Measurements from ENCODE around the gene PTCD2. TPM values are rescaled to one million over a fixed set of nuclear protein-coding genes. Genes with fewer than 3 reads are reported as not detected.

PTCD2 gene
- total RNA-seq, 1 donor from 2014 or later: 6.7 TPM

DNA sequence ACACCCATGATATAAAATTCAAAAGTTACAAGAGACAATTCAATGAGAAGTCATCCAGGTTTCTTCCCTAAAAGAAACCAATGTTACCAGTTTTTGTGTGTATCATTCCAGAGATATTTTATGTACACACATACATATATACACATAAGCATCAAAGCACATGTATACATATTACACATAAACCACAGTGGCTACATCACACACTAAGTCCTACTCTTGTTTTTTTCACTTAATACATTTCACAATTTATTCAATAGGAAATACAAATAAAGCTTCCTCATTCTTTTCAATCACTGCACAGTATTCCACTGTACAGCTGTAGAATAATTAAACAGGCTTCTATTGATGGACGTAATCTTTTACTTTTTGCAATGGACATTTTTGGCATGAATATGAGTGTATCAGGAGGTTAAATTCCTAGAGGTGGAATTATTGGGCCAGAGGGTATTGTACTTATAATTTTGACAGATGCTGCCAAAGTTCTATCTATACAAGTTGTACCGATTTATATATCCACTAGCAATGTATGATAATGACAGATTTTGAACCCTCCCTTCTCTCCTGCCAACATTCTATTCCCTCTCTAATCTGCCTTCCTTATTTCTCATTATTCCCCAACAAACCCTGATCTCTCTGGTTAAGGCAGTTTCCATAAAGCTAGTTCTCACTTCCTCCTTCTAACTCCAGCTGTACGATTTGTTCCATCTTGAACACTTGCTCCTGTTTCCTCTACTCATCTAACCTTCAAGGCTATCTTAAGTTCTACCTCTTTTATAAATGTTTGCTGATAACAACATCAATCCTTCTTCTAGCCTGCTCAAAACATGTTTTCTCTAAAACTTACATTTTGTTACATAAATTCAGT, 35.4 kb upstream of the PTCD2 start:
- Mint-ChIP-seq H3K27ac (ENCODE audit: unreplicated experiment) (no peak overlapping the region), H3K36me3 (ENCODE audit: unreplicated experiment) (no peaks in the 10 kb centered on the region), H3K9me3 (ENCODE audit: unreplicated experiment) (no peaks in the 10 kb centered on the region), H3K4me3 (ENCODE audit: unreplicated experiment) (no peak overlapping the region), H3K27me3 (ENCODE audit: unreplicated experiment) (no peaks in the 10 kb centered on the region), H3K4me1 (ENCODE audit: low read depth, unreplicated experiment) (peaks cover 21% of the 10 kb centered on the region)
- DNase-seq: no peak
- TF ChIP-seq, protein P1, sequence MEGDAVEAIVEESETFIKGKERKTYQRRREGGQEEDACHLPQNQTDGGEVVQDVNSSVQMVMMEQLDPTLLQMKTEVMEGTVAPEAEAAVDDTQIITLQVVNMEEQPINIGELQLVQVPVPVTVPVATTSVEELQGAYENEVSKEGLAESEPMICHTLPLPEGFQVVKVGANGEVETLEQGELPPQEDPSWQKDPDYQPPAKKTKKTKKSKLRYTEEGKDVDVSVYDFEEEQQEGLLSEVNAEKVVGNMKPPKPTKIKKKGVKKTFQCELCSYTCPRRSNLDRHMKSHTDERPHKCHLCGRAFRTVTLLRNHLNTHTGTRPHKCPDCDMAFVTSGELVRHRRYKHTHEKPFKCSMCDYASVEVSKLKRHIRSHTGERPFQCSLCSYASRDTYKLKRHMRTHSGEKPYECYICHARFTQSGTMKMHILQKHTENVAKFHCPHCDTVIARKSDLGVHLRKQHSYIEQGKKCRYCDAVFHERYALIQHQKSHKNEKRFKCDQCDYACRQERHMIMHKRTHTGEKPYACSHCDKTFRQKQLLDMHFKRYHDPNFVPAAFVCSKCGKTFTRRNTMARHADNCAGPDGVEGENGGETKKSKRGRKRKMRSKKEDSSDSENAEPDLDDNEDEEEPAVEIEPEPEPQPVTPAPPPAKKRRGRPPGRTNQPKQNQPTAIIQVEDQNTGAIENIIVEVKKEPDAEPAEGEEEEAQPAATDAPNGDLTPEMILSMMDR (IDR thresholded peaks at IDR 0.05; ENCODE audit: partially characterized antibody, unreplicated experiment): no peak

DNA sequence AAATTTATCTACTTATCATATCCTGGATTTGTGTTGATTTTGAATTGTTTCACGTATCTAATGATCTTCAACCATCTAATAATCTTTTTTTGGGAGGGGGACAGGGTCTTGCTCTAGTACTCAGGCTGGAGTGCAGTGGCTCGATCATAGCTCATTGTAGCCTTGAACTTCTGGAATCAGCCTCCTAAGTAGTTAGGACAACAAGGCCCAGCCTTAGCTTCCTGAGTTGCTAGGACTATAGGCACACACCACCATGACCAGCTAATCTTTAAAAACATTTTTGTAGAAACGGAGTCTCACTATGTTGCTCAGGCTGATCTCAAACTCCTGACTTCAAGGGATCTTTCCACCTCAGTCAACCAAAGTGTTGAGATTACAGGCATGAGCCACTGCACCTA, 34.8 kb upstream of the PTCD2 start:
- H3K4me3 Mint-ChIP-seq (ENCODE audit: unreplicated experiment): no peak overlapping the region
- H3K4me1 Mint-ChIP-seq (ENCODE audit: low read depth, unreplicated experiment): peaks cover 26% of the 10 kb centered on the region
- no peak for DNase-seq
- no peak overlapping the region for H3K27ac Mint-ChIP-seq (ENCODE audit: unreplicated experiment)
- TF ChIP-seq, protein P1 (IDR thresholded peaks at IDR 0.05; ENCODE audit: partially characterized antibody, unreplicated experiment): no peak
- H3K36me3 Mint-ChIP-seq (ENCODE audit: unreplicated experiment): no peaks in the 10 kb centered on the region
- no peaks in the 10 kb centered on the region for H3K27me3 Mint-ChIP-seq (ENCODE audit: unreplicated experiment)
- no peaks in the 10 kb centered on the region for H3K9me3 Mint-ChIP-seq (ENCODE audit: unreplicated experiment)

DNA sequence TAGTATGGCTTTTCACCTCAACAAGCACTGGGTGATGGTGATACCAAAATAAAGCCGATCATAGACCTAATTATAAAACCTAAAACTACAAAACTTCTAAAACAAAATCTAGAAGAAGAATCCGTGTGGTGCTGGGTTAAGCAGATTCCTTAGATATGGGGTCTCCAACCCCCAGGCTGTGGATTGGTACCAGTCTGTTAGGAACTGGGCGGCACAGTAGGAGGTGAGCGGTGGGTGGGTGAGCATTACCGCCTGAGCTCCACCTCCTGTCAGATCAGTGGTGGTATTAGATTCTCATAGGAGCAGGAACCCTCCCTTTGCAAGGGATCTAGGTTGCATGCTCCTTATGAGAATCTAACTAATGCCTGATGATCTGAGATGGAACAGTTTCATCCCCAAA, 33.4 kb upstream of the PTCD2 start:
- TF ChIP-seq, protein P1 (IDR thresholded peaks at IDR 0.05; ENCODE audit: partially characterized antibody, unreplicated experiment): no peak
- Mint-ChIP-seq H3K27me3 (ENCODE audit: unreplicated experiment) (no peaks in the 10 kb centered on the region), H3K4me3 (ENCODE audit: unreplicated experiment) (no peak overlapping the region), H3K27ac (ENCODE audit: unreplicated experiment) (no peak overlapping the region), H3K36me3 (ENCODE audit: unreplicated experiment) (no peaks in the 10 kb centered on the region), H3K9me3 (ENCODE audit: unreplicated experiment) (no peaks in the 10 kb centered on the region), H3K4me1 (ENCODE audit: low read depth, unreplicated experiment) (peaks cover 26% of the 10 kb centered on the region)
- no peak for DNase-seq

DNA sequence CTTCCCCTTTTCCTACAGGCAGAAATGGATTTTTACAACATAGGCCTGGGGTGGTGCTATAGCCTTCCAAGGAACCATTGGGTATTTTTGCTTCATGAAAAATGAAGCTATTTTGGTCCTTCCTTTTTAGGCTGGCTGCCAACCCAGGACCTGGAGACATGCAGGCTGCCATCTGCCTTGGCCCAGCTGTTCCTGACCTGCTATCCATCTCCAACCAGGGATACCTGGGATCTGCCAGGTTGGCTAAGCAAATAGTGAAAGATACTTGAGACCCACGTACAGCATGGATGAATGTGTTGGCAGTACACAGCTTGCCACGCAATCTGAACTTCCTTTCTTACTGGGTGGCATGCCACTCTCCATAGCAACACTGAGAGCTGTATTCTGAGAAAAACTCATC, 31.2 kb upstream of the PTCD2 start:
- Mint-ChIP-seq H3K4me3 (ENCODE audit: unreplicated experiment) (no peak overlapping the region), H3K9me3 (ENCODE audit: unreplicated experiment) (no peaks in the 10 kb centered on the region), H3K4me1 (ENCODE audit: low read depth, unreplicated experiment) (peaks cover 32% of the 10 kb centered on the region), H3K36me3 (ENCODE audit: unreplicated experiment) (no peaks in the 10 kb centered on the region), H3K27ac (ENCODE audit: unreplicated experiment) (peak overlapping the region; percentile 41), H3K27me3 (ENCODE audit: unreplicated experiment) (no peaks in the 10 kb centered on the region)
- no peak for DNase-seq
- TF ChIP-seq, protein P1 (IDR thresholded peaks at IDR 0.05; ENCODE audit: partially characterized antibody, unreplicated experiment): no peak

Measured in glutamatergic neuron (in vitro differentiated cells).